PC-9 (cell line): Measurements from ENCODE around the gene PRKACA.

Experiments used
- EZH2 ChIP-seq: fragments of 200-600 bp; sonication (generic); IDR thresholded peaks from 2 replicates; pipeline ENCODE4 v1.8.0; 2017; ENCODE audit warnings: antibody characterized with exemption, low read depth
- TF ChIP-seq, protein P1 (sequence below): fragments of 200-600 bp; sonication (generic); conservative IDR thresholded peaks from 2 replicates; pipeline ENCODE4 v1.6.1; 2017; ENCODE audit warnings: mixed run types, antibody characterized with exemption, mild to moderate bottlenecking, moderate library complexity

DNA sequence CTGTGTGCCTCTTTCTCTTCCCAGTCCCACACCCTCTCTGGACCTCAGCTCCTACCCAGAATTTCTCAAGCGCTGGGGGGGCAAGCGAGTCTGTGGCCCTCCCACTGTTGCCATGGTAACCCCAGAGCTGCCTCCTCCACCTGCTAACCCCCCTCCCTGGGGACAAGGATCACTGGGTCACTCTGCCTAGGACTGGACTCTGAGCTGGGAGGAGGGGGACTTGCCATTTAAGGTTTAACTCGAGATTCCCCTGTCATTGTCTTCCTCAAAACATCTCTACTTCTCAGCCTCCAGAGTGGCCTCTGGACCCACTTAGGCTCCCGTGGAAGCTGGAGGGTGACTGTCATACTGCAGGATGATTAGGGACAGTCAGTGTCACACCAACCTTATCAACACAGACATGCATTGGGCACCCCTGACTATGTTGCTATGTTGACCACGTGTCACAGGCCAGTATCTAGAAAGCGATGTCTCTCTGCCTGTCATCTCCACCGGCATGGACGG is 57.9 kb downstream of the PRKACA start:
- TF ChIP-seq, protein P1, sequence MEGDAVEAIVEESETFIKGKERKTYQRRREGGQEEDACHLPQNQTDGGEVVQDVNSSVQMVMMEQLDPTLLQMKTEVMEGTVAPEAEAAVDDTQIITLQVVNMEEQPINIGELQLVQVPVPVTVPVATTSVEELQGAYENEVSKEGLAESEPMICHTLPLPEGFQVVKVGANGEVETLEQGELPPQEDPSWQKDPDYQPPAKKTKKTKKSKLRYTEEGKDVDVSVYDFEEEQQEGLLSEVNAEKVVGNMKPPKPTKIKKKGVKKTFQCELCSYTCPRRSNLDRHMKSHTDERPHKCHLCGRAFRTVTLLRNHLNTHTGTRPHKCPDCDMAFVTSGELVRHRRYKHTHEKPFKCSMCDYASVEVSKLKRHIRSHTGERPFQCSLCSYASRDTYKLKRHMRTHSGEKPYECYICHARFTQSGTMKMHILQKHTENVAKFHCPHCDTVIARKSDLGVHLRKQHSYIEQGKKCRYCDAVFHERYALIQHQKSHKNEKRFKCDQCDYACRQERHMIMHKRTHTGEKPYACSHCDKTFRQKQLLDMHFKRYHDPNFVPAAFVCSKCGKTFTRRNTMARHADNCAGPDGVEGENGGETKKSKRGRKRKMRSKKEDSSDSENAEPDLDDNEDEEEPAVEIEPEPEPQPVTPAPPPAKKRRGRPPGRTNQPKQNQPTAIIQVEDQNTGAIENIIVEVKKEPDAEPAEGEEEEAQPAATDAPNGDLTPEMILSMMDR = no peak
- no peak for TF ChIP-seq EZH2
